DND-41 (cell line): ENCODE results near the gene CDCA5.

Experiments used
- ATAC-seq: fragments of 200-7000 bp; cut with Tn5 transposase; 3 replicates; pipeline ENCODE4 v1.9.1; 2021; ENCODE audit warnings: low read depth; ENCODE audit not compliant: insufficient read depth
- DNase-seq: peaks from one replicate; pipeline ENCODE4 v3.0.0-alpha.2; 2020
- H2AFZ ChIP-seq: 2 replicates; pipeline ENCODE4 v1.6.0; 2012; ENCODE audit warnings: low read depth, low read length
- H3K27ac ChIP-seq: 2 replicates; pipeline ENCODE4 v1.5.1; 2012; ENCODE audit warnings: low read length, inconsistent platforms
- H3K27me3 ChIP-seq: fragments of 200-600 bp; sonication (generic); 2 replicates; pipeline ENCODE4 v1.6.0; 2012; ENCODE audit warnings: low read length, mild to moderate bottlenecking, inconsistent platforms; ENCODE audit not compliant: insufficient read depth, poor library complexity
- H3K36me3 ChIP-seq: 2 replicates; pipeline ENCODE4 v1.5.1; 2012; ENCODE audit warnings: low read length, inconsistent platforms; ENCODE audit not compliant: insufficient read depth
- H3K4me1 ChIP-seq: 2 replicates; pipeline ENCODE4 v1.5.1; 2012; ENCODE audit warnings: mild to moderate bottlenecking, low read length; ENCODE audit not compliant: insufficient read depth
- H3K4me2 ChIP-seq: 2 replicates; pipeline ENCODE4 v1.6.0; 2012; ENCODE audit warnings: mild to moderate bottlenecking, moderate library complexity, low read length, inconsistent platforms; ENCODE audit not compliant: insufficient read depth
- H3K4me3 ChIP-seq, 2 experiments: fragments of 200-600 bp in 1 of 2; shearing (Covaris generic) in 1 of 2; 2 replicates each; pipeline ENCODE4 v1.5.1; 2012 to 2016; ENCODE audit warnings: inconsistent platforms in 2 of 2, low read length in 2 of 2, mild to moderate bottlenecking in 2 of 2, low read depth in 1 of 2, moderate library complexity in 1 of 2
- H3K79me2 ChIP-seq: 2 replicates; pipeline ENCODE4 v1.6.0; 2012; ENCODE audit warnings: low read length, inconsistent platforms; ENCODE audit not compliant: insufficient read depth
- H3K9ac ChIP-seq: 2 replicates; pipeline ENCODE4 v1.6.0; 2012; ENCODE audit warnings: low read depth, mild to moderate bottlenecking, inconsistent platforms, low read length, moderate library complexity
- H3K9me3 ChIP-seq: 2 replicates; pipeline ENCODE4 v1.5.1; 2012; ENCODE audit warnings: low read length, moderate library complexity, mild to moderate bottlenecking, inconsistent platforms; ENCODE audit not compliant: insufficient read depth, severe bottlenecking
- H4K20me1 ChIP-seq: 2 replicates; pipeline ENCODE4 v1.6.0; 2012; ENCODE audit warnings: low read length; ENCODE audit not compliant: insufficient read depth
- EZH2 ChIP-seq: IDR thresholded peaks from 3 replicates; pipeline ENCODE4 v1.6.1; 2012; ENCODE audit warnings: borderline replicate concordance, low read depth, mild to moderate bottlenecking, moderate library complexity, low read length, inconsistent platforms; ENCODE audit not compliant: severe bottlenecking
- TF ChIP-seq, protein P1 (sequence below): IDR thresholded peaks from 2 replicates; pipeline ENCODE4 v1.5.1; 2012; ENCODE audit warnings: borderline replicate concordance, low read length, moderate library complexity, mild to moderate bottlenecking; ENCODE audit not compliant: poor library complexity, severe bottlenecking; ENCODE audit errors: extremely low read depth

CDCA5 gene

DNA sequence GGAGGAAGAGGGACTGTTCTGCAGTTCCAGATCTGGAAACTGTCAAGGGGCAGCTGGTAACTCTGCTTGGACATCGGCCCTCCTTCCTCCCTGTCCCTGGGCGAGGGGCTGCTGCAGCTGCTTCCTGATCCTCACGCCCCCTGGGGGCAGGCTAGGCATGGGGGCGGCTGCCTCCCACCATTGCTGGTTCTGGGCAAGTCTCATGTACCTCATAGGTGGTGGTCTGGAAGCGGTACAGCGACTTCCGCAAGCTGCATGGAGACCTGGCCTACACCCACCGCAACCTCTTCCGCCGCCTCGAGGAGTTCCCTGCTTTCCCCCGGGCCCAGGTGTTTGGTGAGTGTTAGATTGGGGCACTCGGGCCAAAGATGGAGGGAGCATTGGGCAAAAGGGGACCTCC is 51.6 kb downstream of the CDCA5 start:
- Histone ChIP-seq H3K27ac (no peak overlapping the region), H3K4me1 (peaks cover 17% of the 10 kb centered on the region), H3K27me3 (no peaks in the 10 kb centered on the region), H3K9ac (no peak overlapping the region), H3K9me3 (no peaks in the 10 kb centered on the region), H3K79me2 (peaks cover 6% of the 10 kb centered on the region), H3K4me2 (no peak overlapping the region), H4K20me1 (no peaks in the 10 kb centered on the region), H3K4me3 (no peak overlapping the region), H3K36me3 (peaks cover 33% of the 10 kb centered on the region), H2AFZ (no peak overlapping the region)
- ATAC-seq (no peak), DNase-seq (no peak)
- no peak for TF ChIP-seq EZH2
- TF ChIP-seq, protein P1, sequence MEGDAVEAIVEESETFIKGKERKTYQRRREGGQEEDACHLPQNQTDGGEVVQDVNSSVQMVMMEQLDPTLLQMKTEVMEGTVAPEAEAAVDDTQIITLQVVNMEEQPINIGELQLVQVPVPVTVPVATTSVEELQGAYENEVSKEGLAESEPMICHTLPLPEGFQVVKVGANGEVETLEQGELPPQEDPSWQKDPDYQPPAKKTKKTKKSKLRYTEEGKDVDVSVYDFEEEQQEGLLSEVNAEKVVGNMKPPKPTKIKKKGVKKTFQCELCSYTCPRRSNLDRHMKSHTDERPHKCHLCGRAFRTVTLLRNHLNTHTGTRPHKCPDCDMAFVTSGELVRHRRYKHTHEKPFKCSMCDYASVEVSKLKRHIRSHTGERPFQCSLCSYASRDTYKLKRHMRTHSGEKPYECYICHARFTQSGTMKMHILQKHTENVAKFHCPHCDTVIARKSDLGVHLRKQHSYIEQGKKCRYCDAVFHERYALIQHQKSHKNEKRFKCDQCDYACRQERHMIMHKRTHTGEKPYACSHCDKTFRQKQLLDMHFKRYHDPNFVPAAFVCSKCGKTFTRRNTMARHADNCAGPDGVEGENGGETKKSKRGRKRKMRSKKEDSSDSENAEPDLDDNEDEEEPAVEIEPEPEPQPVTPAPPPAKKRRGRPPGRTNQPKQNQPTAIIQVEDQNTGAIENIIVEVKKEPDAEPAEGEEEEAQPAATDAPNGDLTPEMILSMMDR: no peak
